Right renal pelvis (tissue), 4 donors: ENCODE results near the gene PAX8. TPM values are rescaled to one million over a fixed set of nuclear protein-coding genes. Genes with fewer than 3 reads are reported as not detected.

Experiments
- DNase-seq, 4 donors: peaks; one replicate each; pipeline ENCODE4 v3.0.0-alpha.2; 2013; ENCODE audit warnings: low read depth in 4 of 4, low spot score in 3 of 4, missing footprints in 1 of 4
- polyA plus RNA-seq, 4 donors: library from polyadenylated mRNA; unstranded; fragments of 120-200 nt; gene quantifications; one replicate each; pipeline ENCODE4 v1.2.1, GENCODE V29; 2013; ENCODE audit not compliant: insufficient read length in 4 of 4

PAX8 gene
- polyA plus RNA-seq, 4 donors, result 264 to 345 (median 281) TPM

GRCh38 chr2:113224647-113225236, 54.0 kb downstream of the PAX8 start:
- no peak for DNase-seq

DNA sequence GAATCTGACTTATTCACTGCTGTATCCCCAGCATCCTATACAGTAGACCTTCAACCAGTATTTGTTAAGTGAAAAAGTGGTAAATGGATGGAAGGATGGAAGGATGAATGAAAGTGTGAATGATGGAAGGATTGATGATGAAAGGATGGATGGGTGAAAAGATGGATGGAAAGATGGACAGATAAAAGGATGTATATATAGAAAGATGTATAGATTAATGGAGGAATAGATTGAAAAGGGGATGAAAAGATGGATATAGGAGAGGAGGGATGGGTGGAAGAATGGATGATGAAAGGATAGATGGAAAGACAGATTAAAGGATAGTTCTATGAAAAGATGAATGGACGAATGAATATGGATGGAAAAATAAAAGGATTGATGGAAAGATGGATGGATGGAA, 54.9 kb downstream of the PAX8 start:
- DNase-seq, result no peak

GRCh38 chr2:113221846-113222245, 56.9 kb downstream of the PAX8 start:
- no peak for DNase-seq

DNA sequence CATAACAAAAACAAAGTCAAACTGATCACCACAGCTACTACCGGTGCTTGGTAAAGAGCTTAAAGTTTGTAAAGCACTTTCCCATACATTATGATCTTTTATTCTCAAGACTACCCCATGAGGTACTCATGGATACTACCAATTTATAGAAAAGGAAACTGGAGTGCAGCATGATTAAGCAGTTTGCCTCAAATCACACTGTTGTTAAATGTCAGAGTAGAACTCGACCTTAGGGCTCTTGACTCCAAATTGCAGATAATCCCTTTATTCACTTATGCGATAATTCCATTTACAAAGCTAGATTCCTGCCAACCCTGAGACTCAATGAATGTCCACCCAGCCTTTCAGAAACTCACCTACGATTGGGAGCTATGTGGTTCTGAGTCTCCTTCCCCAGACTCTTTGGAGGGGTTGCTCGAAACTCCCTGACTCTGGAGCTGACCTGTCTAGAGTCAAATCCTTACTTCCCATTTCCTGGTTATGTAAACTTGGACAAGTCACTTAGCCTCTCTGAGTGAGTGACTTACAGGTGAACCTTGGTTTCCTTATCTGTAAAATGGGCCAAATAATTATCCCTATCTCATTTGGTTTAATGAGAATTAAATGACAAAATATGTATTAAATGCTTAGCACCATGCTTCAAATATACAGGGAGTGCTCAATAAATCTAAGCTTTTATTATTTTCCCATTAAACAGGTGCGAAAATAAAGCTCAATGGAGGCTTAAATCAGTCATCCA, 57.6 kb downstream of the PAX8 start:
- no peak for DNase-seq

- no peak for DNase-seq
These were observed 58.7 kb downstream of the PAX8 start for GRCh38 chr2:113219889-113220641.

- no peak for DNase-seq
These were observed 59.2 kb downstream of the PAX8 start for GRCh38 chr2:113219525-113219888.

GRCh38 chr2:113219092-113219441, 59.7 kb downstream of the PAX8 start:
- no peak for DNase-seq

DNA sequence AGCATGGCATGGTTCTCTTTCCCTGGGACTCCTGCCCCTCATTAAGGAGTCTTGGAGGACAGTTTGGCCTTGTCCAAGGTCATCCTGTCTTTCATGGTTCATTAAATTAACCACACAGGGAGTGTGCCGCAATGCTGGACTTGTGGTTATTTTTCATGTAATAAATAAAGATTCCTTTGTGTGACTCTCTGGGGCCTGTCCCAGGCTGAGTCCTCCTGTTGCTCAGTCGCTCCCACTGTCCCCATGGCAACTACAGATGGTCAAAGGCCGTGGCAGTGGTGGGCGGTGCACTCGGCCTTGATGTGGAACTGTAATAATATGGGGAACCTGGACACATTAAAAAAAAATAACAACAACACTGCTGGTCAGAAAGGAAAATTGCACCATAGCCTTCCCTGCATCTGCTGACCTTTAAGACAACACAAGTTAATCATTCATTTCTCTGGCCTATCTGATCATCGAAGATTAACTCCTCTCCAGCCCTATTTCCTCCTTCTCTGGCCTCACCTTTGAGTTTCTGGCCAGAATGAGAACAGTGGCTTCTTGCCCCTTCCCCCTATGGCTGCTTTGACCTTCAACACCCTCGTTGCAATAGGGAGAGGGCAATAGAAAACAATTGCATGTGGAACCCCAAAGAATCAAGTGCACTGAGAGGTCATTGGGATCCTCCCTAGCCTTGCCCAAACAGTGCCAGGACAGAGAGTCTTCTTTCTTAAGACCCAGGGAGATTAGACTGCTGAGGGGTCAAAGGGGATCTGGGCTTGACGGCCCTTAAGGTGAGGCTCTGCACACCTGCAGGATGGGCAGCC, 60.2 kb downstream of the PAX8 start:
- DNase-seq, result peak in 1 of 4 donors; percentile 59

- DNase-seq, result no peak
These were observed 61.1 kb downstream of the PAX8 start for GRCh38 chr2:113217455-113218282.

- no peak for DNase-seq
These were observed 61.7 kb downstream of the PAX8 start for GRCh38 chr2:113216891-113217454.

DNA sequence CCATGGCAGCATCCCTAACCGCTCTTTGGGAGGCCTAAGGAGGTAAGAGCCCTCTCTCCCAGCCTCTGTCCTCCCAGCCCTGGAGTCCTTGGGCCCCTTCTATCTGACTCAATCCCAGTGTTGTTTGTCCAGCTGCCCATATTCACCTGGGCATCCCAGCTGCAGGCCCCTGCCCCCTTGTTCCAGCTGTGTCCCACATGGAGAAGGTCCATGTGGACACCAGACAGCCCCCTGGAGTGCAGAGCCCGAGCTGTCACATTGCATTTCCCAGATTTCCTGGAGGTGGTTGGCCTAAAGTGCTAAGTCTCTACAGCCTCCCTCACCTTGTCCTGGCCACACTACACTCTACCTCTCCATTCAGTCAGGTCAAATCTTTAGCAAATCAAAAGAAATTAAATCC, 62.4 kb downstream of the PAX8 start:
- DNase-seq, result no peak

- DNase-seq, result no peak
These were observed 63.7 kb downstream of the PAX8 start for GRCh38 chr2:113215056-113215455.

DNA sequence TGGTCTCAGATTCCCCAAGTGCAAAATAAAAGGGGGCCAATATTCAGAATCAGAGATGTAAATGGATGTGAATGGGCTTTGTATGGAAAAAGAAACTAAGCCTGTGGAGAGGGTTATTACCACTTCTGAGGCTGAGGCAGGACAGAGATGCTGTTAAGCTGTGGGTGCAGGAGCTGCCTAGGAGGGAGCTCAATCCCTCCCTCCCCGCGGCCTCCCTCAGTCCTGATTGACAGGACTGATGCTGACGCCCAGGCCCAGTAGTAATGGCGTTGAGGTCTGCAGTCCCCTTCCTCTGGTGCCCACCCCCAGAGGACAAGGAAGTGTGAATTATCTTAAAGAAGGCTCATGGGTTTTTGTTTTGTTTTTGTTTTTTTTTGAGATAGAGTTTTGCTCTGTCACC, 64.6 kb downstream of the PAX8 start:
- DNase-seq, result no peak

- DNase-seq, result no peak
These were observed 65.4 kb downstream of the PAX8 start for GRCh38 chr2:113213061-113213930.

GRCh38 chr2:113212245-113213060, 66.3 kb downstream of the PAX8 start:
- peak in 1 of 4 donors; percentile 68 for DNase-seq

GRCh38 chr2:113211226-113212105, 67.3 kb downstream of the PAX8 start:
- no peak for DNase-seq

DNA sequence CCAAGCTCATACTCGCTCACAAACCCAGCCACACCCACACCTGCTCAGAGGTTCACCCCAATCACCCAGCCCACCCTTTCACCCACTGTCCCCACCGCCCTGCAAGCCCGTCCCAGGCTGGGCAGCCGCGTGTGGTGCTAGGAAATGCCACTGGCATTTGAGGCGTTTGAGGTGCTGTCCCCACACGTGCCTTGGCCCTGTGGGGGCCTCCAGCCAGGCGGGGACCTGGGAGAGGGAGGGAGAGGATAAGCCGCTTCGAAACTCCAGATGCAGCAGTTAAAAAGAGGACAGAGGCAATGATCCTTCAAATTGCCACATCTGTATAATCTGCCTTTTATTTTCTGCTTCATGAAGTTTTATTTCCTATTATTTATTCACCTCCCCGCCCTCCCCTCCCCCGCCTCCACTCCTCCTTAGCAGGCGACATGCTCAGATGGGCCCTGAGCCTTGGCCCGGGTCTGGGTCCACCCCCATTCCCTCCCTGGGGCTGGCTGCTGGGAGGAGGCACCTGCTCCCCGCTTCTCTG, 69.0 kb downstream of the PAX8 start:
- DNase-seq, result peak in 1 of 4 donors; percentile 60
